GM18498 (cell line): ENCODE data around the gene GTF2I.
"Not testable (repeated sequence)": the region's sequence is repeated elsewhere in the genome, so short reads cannot be mapped to it uniquely, and the experiment has no call there.

ENCODE experiments used
- ATAC-seq: cut with Tn5 transposase; IDR thresholded peaks from one replicate; pipeline ENCODE4 v1.9.1; 2021; ENCODE audit warnings: mild to moderate bottlenecking, moderate library complexity; ENCODE audit not compliant: unreplicated experiment

GTF2I gene

DNA sequence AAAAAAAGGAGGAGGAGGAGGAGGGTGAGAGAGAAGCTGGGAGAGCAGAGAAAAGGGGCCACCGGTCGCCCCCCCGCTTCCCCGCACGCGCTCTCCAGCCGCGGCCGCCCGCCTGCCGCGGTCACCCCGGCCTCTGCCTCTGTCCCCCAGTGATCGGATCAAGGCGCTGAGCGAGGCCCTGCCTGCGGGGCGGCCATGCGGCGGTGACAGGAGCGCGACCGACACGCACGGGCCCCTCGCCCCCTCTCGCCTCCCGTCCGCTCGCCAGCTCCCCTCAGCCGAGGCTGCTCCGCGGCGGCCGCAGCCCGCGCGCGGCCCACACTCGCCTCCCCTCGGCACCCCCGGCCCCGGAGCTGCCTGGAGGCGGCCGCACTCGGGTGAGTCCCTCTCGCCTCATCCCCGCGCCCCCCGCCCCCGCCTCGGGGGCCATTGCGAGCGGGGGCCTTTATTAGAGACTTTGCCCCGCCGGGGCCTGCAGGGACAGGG, at the start of gene GTF2I:
TSS of gene GTF2I (plus strand) at position 27 of the 486 bp plus-strand sequence. CDS start 31,411 bp downstream, outside the sequence.
- peak; percentile 20 for ATAC-seq

DNA sequence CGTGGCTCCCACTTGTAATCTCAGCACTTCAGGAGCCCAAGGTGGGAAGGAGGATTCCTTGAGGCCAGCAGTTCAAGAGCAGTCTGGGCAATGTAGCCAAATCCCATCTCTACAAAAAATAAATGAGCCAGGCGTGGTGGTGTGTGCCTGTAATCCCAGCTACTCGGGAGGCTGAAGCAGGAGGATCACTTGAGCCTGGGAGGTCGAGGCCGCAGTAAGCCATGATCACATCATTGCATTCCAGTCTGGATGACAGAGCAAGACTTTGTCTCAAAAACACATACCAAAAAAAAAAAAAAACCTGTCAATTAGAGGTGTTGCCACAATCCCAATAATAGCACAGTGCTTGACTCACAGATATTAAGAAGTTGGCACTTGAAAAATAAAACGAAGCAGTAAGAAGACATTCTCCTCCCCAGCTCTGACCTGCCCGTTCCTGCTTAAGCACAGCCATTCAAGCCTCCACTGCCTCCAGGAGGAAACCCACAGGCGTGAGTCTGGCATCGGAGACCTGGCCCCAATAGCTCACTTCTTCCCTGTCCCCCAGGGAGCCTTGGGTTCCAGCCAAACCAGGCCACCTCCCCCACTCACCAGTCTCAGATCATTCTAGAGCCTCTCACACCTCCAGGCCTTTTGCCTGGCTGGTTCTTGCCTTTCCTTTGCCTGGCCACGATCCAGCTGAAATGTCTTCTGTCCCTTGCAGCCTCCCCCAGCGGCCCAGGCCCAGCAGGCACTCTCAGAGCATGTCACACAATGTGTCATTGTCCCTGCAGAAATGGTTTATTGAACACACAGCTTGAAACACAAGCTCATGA, 45.3 kb upstream of the GTF2I start:
- ATAC-seq, result no peak

DNA sequence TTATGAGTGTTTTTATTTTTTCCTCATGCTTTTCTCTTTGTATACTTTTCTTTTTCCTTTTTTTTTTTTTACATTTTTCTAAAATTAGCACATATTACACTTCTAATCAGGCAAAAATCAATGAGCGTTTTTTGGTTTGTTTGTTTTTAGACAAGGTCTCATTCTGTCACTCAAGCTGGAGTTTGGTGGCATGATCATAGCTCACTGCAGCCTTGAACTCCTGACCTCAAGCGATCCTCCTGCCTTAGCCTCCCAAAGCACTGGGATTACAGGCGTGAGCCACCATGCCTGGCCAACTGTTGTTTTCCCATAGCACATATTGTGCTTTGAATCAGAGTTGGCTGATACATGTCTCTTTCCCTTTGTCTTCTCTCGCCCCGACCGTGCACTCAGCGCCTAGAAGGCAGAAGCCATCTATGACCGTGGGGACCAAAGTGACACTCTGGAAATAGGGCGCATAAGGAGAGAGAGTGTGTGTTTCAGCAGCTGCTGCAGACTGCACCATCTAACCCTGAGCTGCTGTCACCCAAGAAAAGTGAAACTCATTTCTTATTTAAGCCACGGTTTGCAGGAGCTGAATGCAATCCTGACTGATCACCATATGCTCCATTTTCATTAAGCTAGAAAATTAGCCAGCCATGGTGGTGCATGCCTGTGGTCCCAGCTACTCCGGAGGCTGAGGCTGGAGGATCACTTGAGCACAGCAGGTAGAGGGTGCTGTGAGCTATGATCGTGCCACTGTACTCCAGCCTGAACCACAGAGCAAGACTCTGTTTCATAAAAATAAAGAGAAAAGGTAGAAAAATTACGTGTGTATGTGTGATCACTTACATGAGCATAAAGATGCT, 41.4 kb upstream of the GTF2I start:
- ATAC-seq, result no peak

DNA sequence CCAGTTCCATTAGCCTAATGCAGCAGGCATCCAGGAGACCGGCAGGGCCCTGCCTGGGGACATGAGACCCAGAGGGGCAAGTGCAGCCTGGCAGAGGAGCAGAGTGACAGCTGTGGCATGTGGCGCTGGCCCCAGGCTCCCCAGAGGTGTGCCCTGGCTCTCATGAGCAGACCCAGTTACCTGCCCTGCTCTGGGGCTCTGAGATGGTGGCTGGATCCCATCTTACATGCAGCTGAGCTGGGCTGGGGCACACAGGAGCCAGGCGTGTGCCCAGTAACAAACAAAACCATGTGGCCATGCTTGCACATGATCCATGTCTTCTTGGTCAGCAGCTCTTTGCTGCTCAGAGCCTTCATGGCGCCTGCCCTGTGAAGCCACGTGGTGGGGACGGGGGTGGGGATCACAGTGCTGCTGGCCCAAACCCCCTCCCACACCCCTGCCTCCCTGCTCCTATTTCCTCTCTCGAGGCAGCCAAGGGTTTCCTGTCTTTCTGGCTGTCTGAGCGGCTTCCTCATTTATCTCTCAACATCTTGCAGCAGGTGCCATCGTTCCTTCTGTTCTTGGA, 40.3 kb upstream of the GTF2I start:
- no peak for ATAC-seq

DNA sequence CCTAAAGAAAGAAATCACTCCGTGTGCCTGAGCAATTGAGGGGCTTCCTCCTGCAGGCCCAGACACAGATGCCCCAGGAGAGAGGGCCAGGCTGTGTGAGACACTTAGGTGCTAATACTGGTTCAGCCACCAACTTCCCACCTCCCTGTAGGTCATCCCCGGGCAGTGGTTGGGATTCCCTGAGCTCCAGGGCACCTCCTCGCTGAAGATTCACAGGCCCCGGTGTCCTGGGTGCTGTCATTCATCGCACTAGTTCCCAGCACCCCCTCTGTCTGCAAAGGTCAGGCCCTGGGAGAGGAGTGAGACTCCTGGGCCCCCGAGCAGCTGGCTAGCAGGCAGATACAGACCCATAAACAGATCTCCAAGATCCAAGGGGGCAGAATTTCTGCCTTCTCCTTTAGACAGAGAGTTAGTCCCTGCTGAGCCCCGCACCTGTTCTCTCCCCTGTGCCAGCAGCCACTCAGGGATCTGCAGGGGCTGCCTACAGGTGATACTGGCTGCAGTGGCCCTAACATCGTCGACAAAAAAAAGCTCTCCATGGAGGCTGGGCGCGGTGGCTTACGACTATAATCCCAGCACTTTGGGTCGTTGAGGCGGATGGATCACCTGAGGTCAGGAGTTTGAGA, 38.2 kb upstream of the GTF2I start:
- ATAC-seq, result no peak

DNA sequence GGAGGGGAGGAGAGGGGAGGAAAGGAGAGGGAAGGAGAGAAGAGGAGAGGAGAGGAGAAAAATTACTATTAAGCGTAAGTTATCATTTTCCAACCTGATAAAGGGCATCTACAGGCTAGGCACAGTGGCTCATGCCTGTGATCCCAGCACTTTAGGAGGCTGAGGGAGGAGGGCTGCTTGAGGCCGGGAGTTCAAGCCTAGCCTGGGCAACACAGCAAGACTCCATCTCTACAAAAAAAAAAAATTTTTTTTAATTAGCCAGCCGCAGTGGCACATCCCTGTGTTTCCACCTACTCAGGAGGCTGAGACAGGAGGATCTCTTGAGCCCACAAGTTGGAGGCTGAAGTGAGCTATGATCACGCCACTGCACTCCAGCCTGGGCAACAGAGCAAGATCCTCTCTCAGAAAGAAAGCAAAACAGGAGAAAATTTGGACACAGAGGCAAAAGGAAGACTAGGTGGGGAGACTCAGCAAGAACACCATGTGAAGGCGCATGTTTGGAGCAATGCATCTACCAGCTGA, 35.2 kb upstream of the GTF2I start:
- no peak for ATAC-seq

DNA sequence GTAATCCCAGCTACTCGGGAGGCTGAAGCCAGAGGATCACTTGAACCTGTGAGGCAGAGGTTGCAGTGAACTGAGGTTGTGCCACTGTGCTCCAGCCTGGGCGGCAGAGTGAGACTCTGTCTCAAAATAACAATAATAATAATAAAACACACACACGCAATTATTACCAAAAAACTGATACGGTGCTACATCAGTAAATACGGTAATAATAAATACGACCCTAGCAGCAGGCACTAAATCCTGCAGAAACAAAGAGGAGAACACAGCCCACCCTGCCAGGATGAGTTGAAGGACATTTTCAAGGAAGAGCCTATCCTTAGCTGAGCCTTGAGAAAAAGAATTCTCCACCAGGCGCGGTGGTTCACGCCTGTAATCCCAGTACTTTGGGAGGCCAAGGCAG, 34.4 kb upstream of the GTF2I start:
- no peak for ATAC-seq

DNA sequence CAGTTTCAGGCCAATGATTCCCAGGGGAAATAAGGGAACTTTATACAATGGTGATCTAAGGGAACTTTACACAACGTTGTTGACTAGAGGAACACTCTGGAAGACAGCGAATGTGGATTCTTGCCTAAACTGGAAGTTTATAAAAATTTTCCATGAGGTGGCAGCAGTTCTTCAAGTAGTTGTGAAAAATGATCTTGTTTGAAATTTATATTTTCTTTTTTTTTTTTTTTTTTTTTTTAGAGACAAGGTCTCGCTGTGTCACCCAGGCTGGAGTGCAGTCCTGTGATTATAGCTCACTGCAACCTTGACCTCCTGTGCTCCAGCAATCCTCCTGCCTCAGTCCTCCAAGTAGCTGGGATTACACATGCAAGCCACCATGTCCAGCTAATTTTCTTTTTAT, 32.1 kb upstream of the GTF2I start:
- no peak for ATAC-seq

DNA sequence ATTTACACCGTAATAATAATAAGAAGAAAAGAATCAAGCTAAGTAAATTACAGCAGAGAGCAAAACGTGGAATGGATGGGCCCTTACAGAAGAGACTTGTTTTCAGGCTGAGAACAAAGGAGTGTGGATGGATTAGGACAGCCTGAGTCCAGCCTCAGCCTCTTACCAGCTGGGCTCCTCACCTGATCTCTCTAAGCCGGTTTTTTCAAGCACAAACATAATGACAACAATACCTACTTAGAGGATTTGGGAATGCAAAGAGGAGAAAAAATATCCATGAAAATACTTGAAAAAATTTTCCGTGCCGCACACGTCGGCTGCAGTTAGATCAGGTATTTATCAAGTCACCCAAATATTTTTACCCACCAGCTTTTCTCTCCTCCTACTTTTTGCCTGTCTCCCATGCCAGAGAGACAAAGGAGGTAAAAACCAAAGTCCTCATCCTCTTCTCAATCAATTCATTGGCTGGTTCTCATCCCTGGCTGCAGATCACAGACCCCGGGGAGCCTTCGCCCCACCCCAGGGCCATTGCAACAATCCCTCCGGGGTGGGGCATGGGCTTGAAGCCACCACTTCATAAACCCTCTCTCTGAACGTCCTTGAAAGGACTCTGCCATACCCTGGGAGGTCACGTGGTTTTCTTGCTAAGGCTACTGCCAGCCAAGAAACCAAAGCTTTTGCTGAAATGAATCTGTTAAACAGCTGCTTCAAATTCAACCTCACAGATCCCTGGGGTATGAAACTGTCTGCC, 29.7 kb upstream of the GTF2I start:
- no peak for ATAC-seq

DNA sequence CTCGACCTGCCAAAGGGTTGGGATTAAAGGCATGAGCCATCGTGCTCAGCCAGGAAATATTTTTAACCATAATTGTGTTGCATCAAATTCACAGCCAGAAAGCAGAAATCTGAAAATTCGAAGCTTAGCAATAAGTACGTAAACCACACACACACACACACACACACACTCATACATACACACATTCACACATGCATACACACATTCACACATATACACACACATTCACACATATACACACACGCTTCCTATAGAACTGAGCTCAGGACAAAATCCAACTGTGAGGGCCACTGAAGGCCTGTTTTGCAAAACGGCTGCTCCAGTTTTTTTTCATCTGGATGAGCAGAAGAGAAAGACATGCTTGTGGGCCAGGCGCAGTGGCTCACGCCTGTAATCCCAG, 25.0 kb upstream of the GTF2I start:
- no peak for ATAC-seq

DNA sequence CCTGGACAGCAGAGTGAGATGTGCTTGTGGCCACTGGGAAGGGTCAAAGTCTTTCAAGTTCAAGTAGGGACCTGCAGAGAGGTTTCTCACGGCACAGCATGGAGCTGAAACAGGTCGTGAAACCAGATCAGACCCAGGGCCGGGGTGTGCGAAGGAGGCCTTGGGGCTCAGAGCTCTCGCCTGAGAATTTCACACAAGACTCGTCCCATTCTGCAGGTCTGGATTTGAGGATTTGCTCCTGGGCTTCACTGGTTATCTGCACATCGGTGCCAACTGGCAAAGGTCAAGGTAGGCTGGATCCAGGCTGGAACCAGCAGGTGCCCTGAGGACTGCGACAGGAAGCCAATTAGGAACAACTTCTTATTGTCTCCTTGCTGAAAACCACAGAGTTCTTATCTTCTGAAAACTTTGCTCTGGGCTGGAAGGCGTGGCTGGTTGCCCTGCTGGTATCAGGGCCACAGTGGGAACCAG, 24.0 kb upstream of the GTF2I start:
- no peak for ATAC-seq

DNA sequence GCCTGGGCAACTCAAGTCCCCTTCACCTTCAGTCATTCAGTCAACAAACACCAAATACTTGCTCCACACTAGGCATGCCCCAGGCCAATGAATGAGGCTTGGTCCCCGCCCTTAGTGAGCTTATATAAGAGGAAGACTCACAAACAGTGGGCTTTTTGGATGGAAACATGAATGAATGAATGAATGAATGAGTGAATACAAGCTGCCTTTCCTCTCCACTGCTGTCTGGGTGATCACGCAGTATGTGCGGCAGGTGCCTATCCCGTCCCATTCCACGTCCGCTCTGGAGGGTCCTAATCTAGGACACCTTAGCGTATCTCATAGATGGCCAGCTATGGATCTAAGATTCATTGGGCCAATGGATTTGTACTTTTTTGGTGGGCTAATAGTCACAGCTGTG, 19.8 kb upstream of the GTF2I start:
- ATAC-seq, result no peak

DNA sequence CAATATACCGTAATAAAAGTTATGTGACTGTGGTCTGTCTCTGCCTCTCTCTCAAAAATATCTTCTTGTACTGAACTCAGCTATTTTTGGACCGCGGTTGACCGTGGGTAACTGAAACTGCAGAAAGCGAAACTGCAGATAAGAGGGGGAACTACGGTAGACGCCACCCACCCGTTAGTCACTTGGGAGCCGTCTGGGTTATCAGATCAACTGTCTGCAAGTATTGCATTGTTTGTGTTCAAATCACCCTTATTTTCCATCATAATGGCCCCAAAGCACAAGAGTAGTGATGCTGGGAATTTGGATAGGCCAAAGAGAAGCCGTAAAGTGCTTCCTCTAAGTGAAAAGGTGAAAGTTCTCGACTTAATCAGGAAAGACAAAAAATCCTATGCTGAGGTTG, 7.5 kb upstream of the GTF2I start:
- peak; percentile 84 for ATAC-seq

DNA sequence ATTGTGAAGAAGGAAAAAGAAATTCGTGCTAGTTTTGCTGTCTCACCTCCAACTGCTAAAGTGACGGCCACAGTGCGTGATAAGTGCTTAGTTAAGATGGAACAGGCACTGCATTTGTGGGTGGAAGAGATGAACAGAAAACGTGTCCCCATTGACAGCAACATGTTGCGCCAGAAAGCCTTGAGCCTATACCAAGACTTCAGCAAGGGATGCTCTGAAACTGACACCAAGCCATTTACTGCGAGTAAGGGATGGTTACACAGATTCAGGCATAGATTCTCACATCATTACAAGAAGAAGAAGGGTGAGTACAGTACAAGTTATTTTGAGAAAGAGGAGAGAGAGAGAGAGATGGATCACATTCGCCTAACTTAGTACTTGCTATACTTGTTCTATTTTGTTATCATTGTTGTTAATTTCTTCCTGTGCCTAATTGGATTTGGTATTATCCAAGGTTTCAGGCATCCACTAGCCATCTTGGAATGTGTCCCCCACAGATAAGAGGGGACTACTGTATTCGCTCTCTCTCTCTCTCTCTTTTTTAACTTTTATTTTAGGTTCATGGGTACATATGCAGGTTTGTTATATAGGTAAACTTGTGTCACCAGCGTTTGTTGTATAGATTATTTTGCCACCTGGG, 6.9 kb upstream of the GTF2I start:
- ATAC-seq, result peak; percentile 61

DNA sequence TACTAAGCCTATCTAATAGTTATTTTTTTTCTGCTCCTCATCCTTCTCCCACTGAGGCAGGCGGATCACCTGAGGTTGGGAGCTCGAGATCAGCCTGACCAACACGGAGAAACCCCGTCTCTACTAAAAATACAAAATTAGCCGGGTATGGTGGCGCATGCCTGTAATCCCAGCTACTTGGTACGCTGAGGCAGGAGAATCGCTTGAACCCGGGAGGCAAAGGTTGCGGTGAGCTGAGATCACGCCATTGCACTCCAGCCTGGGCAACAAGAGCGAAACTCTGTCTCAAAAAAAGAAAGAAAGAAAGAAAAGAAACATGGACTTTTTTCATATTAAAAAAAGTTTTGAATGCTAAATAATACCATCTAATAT, 6.4 kb upstream of the GTF2I start:
- not testable (repeated sequence) for ATAC-seq

DNA sequence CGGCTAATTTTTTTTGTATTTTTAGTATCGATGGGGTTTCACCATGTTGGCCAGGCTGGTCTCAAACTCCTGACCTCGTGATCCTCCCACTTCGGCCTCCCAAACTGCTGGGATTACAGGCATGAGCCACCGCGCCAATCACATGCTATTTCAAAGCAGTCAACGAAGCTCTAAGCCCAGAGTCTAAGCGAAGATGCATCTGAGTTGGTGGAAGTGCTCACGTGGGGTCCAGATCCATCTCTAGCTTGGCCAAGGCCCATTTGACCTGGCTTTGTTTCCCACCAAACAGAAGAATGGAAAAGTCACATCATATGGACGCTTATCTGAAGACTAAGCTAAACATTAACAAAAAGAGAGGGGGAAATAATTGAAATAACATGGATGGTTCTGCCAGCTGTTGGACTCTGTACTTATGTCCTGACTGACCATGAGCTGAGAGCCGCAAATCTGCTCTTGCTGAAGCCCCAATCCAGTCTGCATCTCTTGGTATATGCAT, 3.8 kb upstream of the GTF2I start:
- no peak for ATAC-seq

DNA sequence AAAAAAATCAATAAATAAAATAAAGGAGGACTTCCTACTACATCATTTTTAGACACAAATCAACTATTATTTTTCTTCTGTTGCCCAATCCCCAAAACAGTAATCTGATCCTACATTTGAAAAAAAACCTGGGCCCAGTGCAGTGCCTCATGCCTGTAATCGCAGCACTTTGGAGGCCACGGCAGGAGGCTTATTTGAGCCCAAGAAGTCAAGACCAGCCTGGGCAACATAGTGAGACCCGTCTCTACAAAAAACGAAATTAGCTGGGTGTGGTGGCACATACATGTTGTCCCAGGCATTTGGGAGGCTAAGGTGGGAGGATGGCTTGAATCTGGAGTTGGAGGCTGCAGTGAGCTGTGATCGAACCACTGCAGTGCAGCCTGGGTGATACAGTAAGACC, 2.7 kb upstream of the GTF2I start:
- ATAC-seq, result no peak

DNA sequence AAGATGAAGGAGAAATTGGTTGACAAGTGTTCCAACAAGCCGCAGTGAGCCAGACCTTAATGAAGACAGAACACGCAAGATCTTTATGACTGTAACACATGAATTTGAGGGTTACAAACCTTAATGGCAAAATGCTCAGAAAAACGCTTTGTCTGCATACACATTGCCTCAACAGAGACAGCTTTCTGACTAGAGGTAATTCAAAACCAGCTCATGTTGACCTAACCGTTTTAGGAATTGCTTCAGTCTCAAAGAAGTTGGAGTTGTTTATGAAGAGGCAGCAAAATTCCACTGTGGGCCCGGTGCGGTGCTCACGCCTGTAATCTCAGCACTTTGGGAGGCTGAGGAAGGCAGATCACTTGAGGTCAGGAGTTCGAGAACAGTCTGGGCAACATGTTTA, 2.2 kb upstream of the GTF2I start:
- ATAC-seq, result no peak

DNA sequence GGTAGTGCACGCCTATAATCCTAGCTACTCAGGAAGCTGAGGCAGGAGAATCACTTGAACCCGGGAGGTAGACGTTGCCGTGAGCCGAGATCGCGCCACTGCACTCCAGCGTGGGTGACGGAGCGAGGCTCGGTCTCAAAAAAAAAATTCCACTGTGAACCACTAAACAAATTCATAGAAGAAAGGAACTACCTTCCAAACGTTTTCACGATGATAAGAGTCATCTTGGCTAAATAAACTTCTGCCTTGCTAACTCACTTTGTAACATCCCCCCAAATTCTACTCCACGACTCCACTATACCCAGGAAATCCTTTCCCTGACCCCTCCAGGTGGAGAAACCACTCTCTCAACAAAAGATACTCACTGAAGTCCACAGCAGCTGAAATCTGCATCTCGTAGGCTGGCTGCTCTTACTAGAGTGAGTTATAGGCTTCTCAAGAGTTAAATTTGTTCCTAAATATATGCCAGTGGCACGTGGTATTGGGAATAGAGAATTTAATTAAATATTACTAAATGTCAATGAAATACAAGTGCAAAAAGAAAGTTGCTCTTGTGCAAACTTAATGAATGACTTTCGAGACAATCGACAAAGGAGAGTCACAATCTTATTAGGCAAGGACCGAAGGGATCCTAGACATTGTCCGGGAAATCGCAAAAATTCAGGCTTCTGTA, 1.6 kb upstream of the GTF2I start:
- no peak for ATAC-seq
